Measurements from ENCODE around the gene OR2A25. TPM values are rescaled to one million over a fixed set of nuclear protein-coding genes. Genes with fewer than 3 reads are reported as not detected.

OR2A25 gene
- total and polyA plus RNA-seq, 10 donors = not detected

DNA sequence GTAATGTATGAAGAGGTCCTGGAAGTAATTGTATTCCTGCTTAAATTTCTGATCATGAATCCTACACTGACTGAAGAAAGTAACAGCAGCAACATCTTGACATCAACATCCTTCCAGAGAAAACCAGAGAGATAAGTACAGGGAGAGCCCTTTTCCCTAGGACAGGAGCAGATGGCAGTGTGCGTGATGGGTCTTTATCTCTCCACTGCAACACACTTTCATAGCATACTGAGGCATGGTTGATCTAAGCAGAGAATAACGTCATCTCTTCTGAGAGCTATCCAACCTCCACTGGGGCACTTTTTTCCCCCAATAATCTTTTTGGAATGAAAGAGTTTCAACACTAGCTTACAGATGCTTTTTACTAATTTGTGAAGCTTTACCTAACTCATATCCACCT is 342 bp downstream of the OR2A25 start:
- TF ChIP-seq, protein P1, sequence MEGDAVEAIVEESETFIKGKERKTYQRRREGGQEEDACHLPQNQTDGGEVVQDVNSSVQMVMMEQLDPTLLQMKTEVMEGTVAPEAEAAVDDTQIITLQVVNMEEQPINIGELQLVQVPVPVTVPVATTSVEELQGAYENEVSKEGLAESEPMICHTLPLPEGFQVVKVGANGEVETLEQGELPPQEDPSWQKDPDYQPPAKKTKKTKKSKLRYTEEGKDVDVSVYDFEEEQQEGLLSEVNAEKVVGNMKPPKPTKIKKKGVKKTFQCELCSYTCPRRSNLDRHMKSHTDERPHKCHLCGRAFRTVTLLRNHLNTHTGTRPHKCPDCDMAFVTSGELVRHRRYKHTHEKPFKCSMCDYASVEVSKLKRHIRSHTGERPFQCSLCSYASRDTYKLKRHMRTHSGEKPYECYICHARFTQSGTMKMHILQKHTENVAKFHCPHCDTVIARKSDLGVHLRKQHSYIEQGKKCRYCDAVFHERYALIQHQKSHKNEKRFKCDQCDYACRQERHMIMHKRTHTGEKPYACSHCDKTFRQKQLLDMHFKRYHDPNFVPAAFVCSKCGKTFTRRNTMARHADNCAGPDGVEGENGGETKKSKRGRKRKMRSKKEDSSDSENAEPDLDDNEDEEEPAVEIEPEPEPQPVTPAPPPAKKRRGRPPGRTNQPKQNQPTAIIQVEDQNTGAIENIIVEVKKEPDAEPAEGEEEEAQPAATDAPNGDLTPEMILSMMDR (IDR thresholded peaks at IDR 0.05 in 8 of 11, conservative IDR thresholded peaks at IDR 0.05 in 3 of 11) = no peak
- no peak for TF ChIP-seq POLR2A (IDR thresholded peaks at IDR 0.05)
- no peak for TF ChIP-seq POLR2AphosphoS5 (IDR thresholded peaks at IDR 0.05)
- Histone ChIP-seq H3K4me3 (no peak overlapping the region), H3K36me3 (no peaks in the 10 kb centered on the region), H3K9me3 (no peaks in the 10 kb centered on the region), H3K27ac (no peak overlapping the region), H3K27me3 (replicated peaks in 1 of 7) (no peaks in the 10 kb centered on the region), H3K4me1 (no peaks in the 10 kb centered on the region)
- 64 to 85% (median 82%) methylated on average over 2 of the region's 2 CpGs for WGBS, 5 donors
- no peak for DNase-seq
- intact Hi-C loops (cut with DNase I; ENCODE audit: low total_unique reads) = no loop called here

DNA sequence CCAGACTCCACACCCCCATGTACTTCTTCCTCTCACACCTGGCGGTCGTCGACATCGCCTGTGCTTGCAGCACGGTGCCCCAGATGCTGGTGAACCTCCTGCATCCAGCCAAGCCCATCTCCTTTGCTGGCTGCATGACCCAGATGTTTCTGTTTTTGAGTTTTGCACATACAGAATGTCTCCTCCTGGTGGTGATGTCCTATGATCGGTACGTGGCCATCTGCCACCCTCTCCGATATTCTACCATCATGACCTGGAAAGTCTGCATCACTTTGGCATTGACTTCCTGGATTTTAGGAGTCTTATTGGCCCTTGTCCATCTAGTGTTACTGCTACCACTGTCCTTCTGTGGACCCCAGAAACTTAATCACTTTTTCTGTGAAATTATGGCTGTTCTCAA is 4.8 kb downstream of the OR2A25 start:
- H3K27me3 ChIP-seq (replicated peaks in 1 of 7) = no peaks in the 10 kb centered on the region
- TF ChIP-seq POLR2A (IDR thresholded peaks at IDR 0.05) (no peak), POLR2AphosphoS5 (IDR thresholded peaks at IDR 0.05) (no peak)
- TF ChIP-seq, protein P1 (IDR thresholded peaks at IDR 0.05 in 8 of 11, conservative IDR thresholded peaks at IDR 0.05 in 3 of 11) = no peak
- H3K27ac ChIP-seq = no peak overlapping the region
- H3K4me3 ChIP-seq = no peak overlapping the region
- no peaks in the 10 kb centered on the region for H3K4me1 ChIP-seq
- no peak for DNase-seq
- no peaks in the 10 kb centered on the region for H3K9me3 ChIP-seq
- WGBS, 5 donors = 85 to 96% (median 96%) methylated on average over 8 of the region's 8 CpGs
- intact Hi-C loops (cut with DNase I; ENCODE audit: low total_unique reads) = no loop called here
- H3K36me3 ChIP-seq = no peaks in the 10 kb centered on the region

DNA sequence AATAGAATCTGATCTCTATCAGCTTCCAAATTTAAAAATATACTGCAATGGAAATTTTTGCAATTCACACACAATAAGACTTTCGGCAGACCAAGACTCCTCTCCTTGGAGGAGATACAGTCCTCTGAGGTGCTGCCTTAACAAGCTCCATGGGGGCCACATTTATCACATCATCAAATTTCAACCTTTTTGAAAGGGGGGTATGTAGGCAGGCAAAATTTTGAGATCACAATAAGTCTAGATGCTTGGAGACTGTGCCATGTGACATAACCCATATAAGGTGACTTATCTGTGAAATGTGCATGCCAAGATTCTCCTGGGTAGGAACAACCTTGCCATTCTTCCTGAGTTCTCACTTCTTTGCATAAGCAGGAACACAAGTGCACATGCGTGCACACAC is 16.4 kb downstream of the OR2A25 start, which contains the start of gene OR2A12:
Gene OR2A12, plus strand, starts transcription at position 301 of the 400 bp plus-strand sequence. CDS start 8,830 bp downstream, outside the sequence.
- Histone ChIP-seq H3K4me3 (no peak within 1 kb of the TSS), H3K4me1 (no peaks in the 10 kb centered on the region), H3K27me3 (replicated peaks in 1 of 7) (no peaks in the 10 kb centered on the region), H3K36me3 (no peaks in the 10 kb centered on the region), H3K9me3 (peaks cover 0 to 6% (median 6%) of the 10 kb centered on the region in 8 donors), H3K27ac (no peak within 1 kb of the TSS)
- TF ChIP-seq, protein P1 (IDR thresholded peaks at IDR 0.05 in 8 of 11, conservative IDR thresholded peaks at IDR 0.05 in 3 of 11) = no peak
- TF ChIP-seq POLR2A (IDR thresholded peaks at IDR 0.05) (no peak), POLR2AphosphoS5 (IDR thresholded peaks at IDR 0.05) (no peak)
- intact Hi-C loops (cut with DNase I; ENCODE audit: low total_unique reads) = no loop called here
- WGBS, 5 donors = 87 to 98% (median 91%) methylated on average over 2 of the region's 2 CpGs
- no peak for DNase-seq

DNA sequence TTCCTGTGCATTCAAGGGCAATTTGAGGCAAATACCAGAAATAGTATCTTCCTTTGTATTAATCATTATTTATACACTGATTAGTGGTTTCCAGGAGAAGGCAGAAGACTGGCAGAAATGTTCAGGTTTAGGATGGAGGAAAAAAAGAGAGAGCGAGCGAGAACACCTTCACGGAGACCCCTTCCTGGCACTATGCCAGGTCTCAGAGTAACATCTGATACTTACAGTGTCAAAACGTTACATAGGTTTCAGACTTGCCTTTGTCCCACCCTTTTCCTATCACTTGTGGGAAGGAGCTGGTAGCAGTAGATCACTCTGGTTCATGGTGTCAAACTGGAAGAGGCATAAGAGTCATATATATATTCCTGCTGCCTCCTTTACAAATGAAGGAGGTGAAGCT is 17.1 kb downstream of the OR2A25 start:
- intact Hi-C loops (cut with DNase I; ENCODE audit: low total_unique reads) = no loop called here
- WGBS, 5 donors = 75 to 87% (median 79%) methylated on average over 4 of the region's 4 CpGs
- TF ChIP-seq POLR2A (IDR thresholded peaks at IDR 0.05) = no peak
- TF ChIP-seq POLR2AphosphoS5 (IDR thresholded peaks at IDR 0.05) = no peak
- TF ChIP-seq, protein P1 (IDR thresholded peaks at IDR 0.05 in 8 of 11, conservative IDR thresholded peaks at IDR 0.05 in 3 of 11) = no peak
- H3K36me3 ChIP-seq = no peaks in the 10 kb centered on the region
- no peak overlapping the region for H3K27ac ChIP-seq
- no peaks in the 10 kb centered on the region for H3K4me1 ChIP-seq
- no peak for DNase-seq
- H3K9me3 ChIP-seq = peaks cover 0 to 10% (median 9%) of the 10 kb centered on the region in 8 donors
- no peaks in the 10 kb centered on the region for H3K27me3 ChIP-seq (replicated peaks in 1 of 7)
- H3K4me3 ChIP-seq = no peak overlapping the region
